Measurements from ENCODE around the gene NFX1.

- no peak for TF ChIP-seq BCL6 (CRISPR knock-in tag; IDR thresholded peaks at IDR 0.05)
- no peak for TF ChIP-seq BHLHE40 (IDR thresholded peaks at IDR 0.05; ENCODE audit: low read length)
- no peak for TF ChIP-seq ZBTB17 (CRISPR knock-in tag; IDR thresholded peaks at IDR 0.05)
- TF ChIP-seq CTCF (IDR thresholded peaks at IDR 0.05 in 2 of 3, conservative IDR thresholded peaks at IDR 0.05 in 1 of 3; ENCODE audit: insufficient read depth in 2 of 3, low read depth in 1 of 3, low read length in 3 of 3), result no peak
- TF ChIP-seq PTRF (tag; IDR thresholded peaks at IDR 0.05), result no peak
- no peak for TF ChIP-seq FOS (IDR thresholded peaks at IDR 0.05; ENCODE audit: extremely low read depth, insufficient read length)
- TF ChIP-seq CLOCK (CRISPR knock-in tag; IDR thresholded peaks at IDR 0.05; ENCODE audit: borderline replicate concordance), result no peak
- no peak for TF ChIP-seq POLR2A (conservative IDR thresholded peaks at IDR 0.05)
- no peak for TF ChIP-seq GATAD2A (IDR thresholded peaks at IDR 0.05)
- TF ChIP-seq E2F1 (CRISPR knock-in tag; IDR thresholded peaks at IDR 0.05), result no peak
- TF ChIP-seq MYBL2 (IDR thresholded peaks at IDR 0.05; ENCODE audit: low read depth), result no peak
- TF ChIP-seq MYBL2 (CRISPR knock-in tag; IDR thresholded peaks at IDR 0.05; ENCODE audit: borderline replicate concordance), result no peak
- no peak for TF ChIP-seq TCF7L2 (IDR thresholded peaks at IDR 0.05; ENCODE audit: low read depth, low read length)
Measured at GRCh38 chr9:33260372-33260771, 29.9 kb upstream of the NFX1 start.

Data from K562 (cell line).